HEK293 (cell line): ENCODE results near the gene SANBR.

Experiments
- CTCF ChIA-PET: fragments of 350-600 bp; formaldehyde crosslinking; extraction: SDS; loops from one replicate; lab custom pipeline; 2021; ENCODE audit warnings: antibody characterized with exemption; lab: Yijun Ruan, JAX
- POLR2A ChIA-PET: fragments of 300-600 bp; formaldehyde crosslinking; extraction: SDS; loops from one replicate; lab custom pipeline; 2020; ENCODE audit warnings: antibody characterized with exemption, inconsistent platforms; lab: Yijun Ruan, JAX
- H3K27ac ChIP-seq: fragments of 200-500 bp; sonication (Bioruptor generic); 2 replicates; pipeline ENCODE4 v1.5.1; 2014; ENCODE audit warnings: low read depth, low read length, control low read depth, inconsistent platforms; ENCODE audit errors: extremely low read depth
- H3K36me3 ChIP-seq, 2 experiments: fragments of 200-500 bp in 1 of 2; sonication (Bioruptor generic) in 1 of 2; 1 replicate in 1 of 2; 2 replicates in 1 of 2; pipeline ENCODE4 v1.5.1; 2014 to 2017; ENCODE audit warnings: inconsistent platforms in 2 of 2, low read length in 2 of 2; ENCODE audit not compliant: control insufficient read depth in 2 of 2, insufficient read depth in 1 of 2
- H3K4me1 ChIP-seq: fragments of 200-500 bp; sonication (Bioruptor generic); 2 replicates; pipeline ENCODE4 v1.5.1; 2014; ENCODE audit warnings: mild to moderate bottlenecking, low read length, inconsistent platforms; ENCODE audit not compliant: control insufficient read depth, insufficient read depth
- H3K4me3 ChIP-seq: 2 replicates; pipeline ENCODE4 v1.5.1; 2011; ENCODE audit warnings: low read depth, mild to moderate bottlenecking, control low read depth, low read length, moderate library complexity
- H3K9me3 ChIP-seq: fragments of 200-500 bp; sonication (Bioruptor generic); 2 replicates; pipeline ENCODE4 v1.5.1; 2014; ENCODE audit warnings: low read depth, low read length, inconsistent platforms; ENCODE audit not compliant: control insufficient read depth, insufficient read depth
- HOXA7 ChIP-seq: sonication (generic); formaldehyde crosslinking; IDR thresholded peaks from 2 replicates; pipeline ENCODE4 v1.8.1; 2022; ENCODE audit warnings: missing genetic modification reagents, borderline replicate concordance
- PRDM6 ChIP-seq: fragments of 450-650 bp; formaldehyde crosslinking; IDR thresholded peaks from 2 replicates; pipeline ENCODE4 v1.5.1; 2017; ENCODE audit warnings: missing biosample characterization, missing genetic modification characterization
- REST ChIP-seq: fragments of 450-650 bp; formaldehyde crosslinking; IDR thresholded peaks from 2 replicates; pipeline ENCODE4 v1.5.1; 2016; ENCODE audit warnings: missing biosample characterization, missing genetic modification characterization
- SP2 ChIP-seq: fragments of 450-650 bp; formaldehyde crosslinking; IDR thresholded peaks from 2 replicates; pipeline ENCODE4 v1.5.1; 2016; ENCODE audit warnings: missing biosample characterization, missing genetic modification characterization
- SP7 ChIP-seq: fragments of 450-650 bp; formaldehyde crosslinking; IDR thresholded peaks from 2 replicates; pipeline ENCODE4 v1.5.1; 2016; ENCODE audit warnings: missing biosample characterization, missing genetic modification characterization
- WT1 ChIP-seq: fragments of 450-650 bp; formaldehyde crosslinking; IDR thresholded peaks from 2 replicates; pipeline ENCODE4 v1.5.1; 2016; ENCODE audit warnings: missing biosample characterization, missing genetic modification characterization
- ZBTB11 ChIP-seq: fragments of 450-650 bp; formaldehyde crosslinking; conservative IDR thresholded peaks from 2 replicates; pipeline ENCODE4 v1.5.1; 2016; ENCODE audit warnings: low read depth, missing biosample characterization, missing genetic modification characterization
- ZFHX2 ChIP-seq: fragments of 450-650 bp; formaldehyde crosslinking; conservative IDR thresholded peaks from 2 replicates; pipeline ENCODE4 v1.5.1; 2016; ENCODE audit warnings: missing biosample characterization, missing genetic modification characterization
- ZFP3 ChIP-seq: fragments of 450-650 bp; formaldehyde crosslinking; IDR thresholded peaks from 2 replicates; pipeline ENCODE4 v1.5.1; 2016; ENCODE audit warnings: low read depth, missing biosample characterization, missing genetic modification characterization
- ZNF133 ChIP-seq: fragments of 450-650 bp; formaldehyde crosslinking; IDR thresholded peaks from 2 replicates; pipeline ENCODE4 v1.5.1; 2016; ENCODE audit warnings: missing biosample characterization, missing genetic modification characterization
- ZNF16 ChIP-seq: fragments of 450-650 bp; formaldehyde crosslinking; IDR thresholded peaks from 2 replicates; pipeline ENCODE4 v1.5.1; 2016; ENCODE audit warnings: low read depth, missing biosample characterization, missing genetic modification characterization
- ZNF202 ChIP-seq: fragments of 450-650 bp; formaldehyde crosslinking; IDR thresholded peaks from 2 replicates; pipeline ENCODE4 v1.5.1; 2016; ENCODE audit warnings: missing biosample characterization, missing genetic modification characterization, borderline replicate concordance
- ZNF214 ChIP-seq: fragments of 450-650 bp; formaldehyde crosslinking; IDR thresholded peaks from 2 replicates; pipeline ENCODE4 v1.5.1; 2017; ENCODE audit warnings: missing biosample characterization, mild to moderate bottlenecking, missing genetic modification characterization, borderline replicate concordance
- ZNF24 ChIP-seq: fragments of 450-650 bp; formaldehyde crosslinking; IDR thresholded peaks from 2 replicates; pipeline ENCODE4 v1.5.1; 2016; ENCODE audit warnings: missing biosample characterization, missing genetic modification characterization
- ZNF341 ChIP-seq: fragments of 450-650 bp; formaldehyde crosslinking; IDR thresholded peaks from 2 replicates; pipeline ENCODE4; 2016; ENCODE audit warnings: low read depth, missing biosample characterization, missing genetic modification characterization
- ZNF354C ChIP-seq: fragments of 450-650 bp; formaldehyde crosslinking; IDR thresholded peaks from 2 replicates; pipeline ENCODE4 v1.5.1; 2016; ENCODE audit warnings: missing biosample characterization, missing genetic modification characterization, low read depth, borderline replicate concordance
- ZNF530 ChIP-seq: fragments of 450-650 bp; formaldehyde crosslinking; IDR thresholded peaks from 2 replicates; pipeline ENCODE4 v1.5.1; 2016; ENCODE audit warnings: low read depth, missing biosample characterization, missing genetic modification characterization
- ZNF548 ChIP-seq: fragments of 450-650 bp; formaldehyde crosslinking; IDR thresholded peaks from 2 replicates; pipeline ENCODE4 v1.5.1; 2016; ENCODE audit warnings: missing biosample characterization, missing genetic modification characterization
- ZNF560 ChIP-seq: fragments of 450-650 bp; formaldehyde crosslinking; IDR thresholded peaks from 2 replicates; pipeline ENCODE4 v1.5.1; 2017; ENCODE audit warnings: missing biosample characterization, missing genetic modification characterization, borderline replicate concordance
- ZNF571 ChIP-seq: fragments of 450-650 bp; formaldehyde crosslinking; IDR thresholded peaks from 2 replicates; pipeline ENCODE4 v1.5.0; 2017; ENCODE audit warnings: missing biosample characterization, missing genetic modification characterization
- ZNF768 ChIP-seq: fragments of 450-650 bp; formaldehyde crosslinking; IDR thresholded peaks from 2 replicates; pipeline ENCODE4 v1.5.1; 2018; ENCODE audit warnings: missing biosample characterization, mild to moderate bottlenecking, missing genetic modification characterization
- ZNF830 ChIP-seq: fragments of 450-650 bp; IDR thresholded peaks from 2 replicates; pipeline ENCODE4 v1.5.0; 2018; ENCODE audit warnings: missing biosample characterization, missing genetic modification characterization, low read depth, mild to moderate bottlenecking, moderate library complexity

The SANBR gene

GRCh38 chr2:61016392-61017002, 49.2 kb upstream of the SANBR start:
- H3K4me1 ChIP-seq = peaks cover 5% of the 10 kb centered on the region
- ChIA-PET CTCF (interaction anchor here (0.9 to 1.2 kb wide), 2 partner anchors 10 to 17 kb away, joined by 3 to 4 read pairs; no protein-coding TSS in a partner anchor), POLR2A (interaction anchor here (0.5 to 1.7 kb wide), 4 partner anchors 13 to 261 kb away, joined by 3 to 12 read pairs (median 7); partner anchors contain the start of genes PAPOLG and SANBR)
- TF ChIP-seq WT1 = peak; percentile 11; the same call in 1 of the 2 replicates
- TF ChIP-seq PRDM6 (tag by site-specific recombination) = peak; percentile 54
- TF ChIP-seq ZNF548 (tag by site-specific recombination) = no peak
- H3K36me3 ChIP-seq = peaks cover 5 to 6% of the 10 kb centered on the region in 2 experiments; a peak in 2 of 3 replicates
- H3K4me3 ChIP-seq = peak overlapping the region; percentile 84
- peak overlapping the region; percentile 82 for H3K27ac ChIP-seq
- no peaks in the 10 kb centered on the region for H3K9me3 ChIP-seq

- H3K36me3 ChIP-seq = peaks cover 5 to 6% of the 10 kb centered on the region in 2 experiments; a peak in 2 of 3 replicates
- ChIA-PET CTCF (interaction anchor here (0.5 to 0.7 kb wide), 2 partner anchors 342 to 363 kb away, joined by 3 read pairs; no protein-coding TSS in a partner anchor), POLR2A (interaction anchor here (1.3 to 1.7 kb wide), 2 partner anchors 48 to 261 kb away, joined by 8 to 12 read pairs; partner anchors contain the start of genes PAPOLG and SANBR)
- H3K4me1 ChIP-seq = peaks cover 5% of the 10 kb centered on the region
- H3K9me3 ChIP-seq = no peaks in the 10 kb centered on the region
- H3K27ac ChIP-seq = peak overlapping the region; percentile 82
- H3K4me3 ChIP-seq = peak overlapping the region; percentile 84
- TF ChIP-seq REST = peak; percentile 40; the same call in 1 of the 2 replicates
- peak; percentile 100 for TF ChIP-seq ZBTB11 (tag by site-specific recombination)
- peak; percentile 69; the same call in 1 of the 2 replicates for TF ChIP-seq WT1
- no peak for TF ChIP-seq ZNF16 (tag by site-specific recombination)
- no peak for TF ChIP-seq ZNF530 (tag by site-specific recombination)
- no peak for TF ChIP-seq ZNF768 (tag by site-specific recombination)
- peak; percentile 84 for TF ChIP-seq SP7 (tag by site-specific recombination)
- TF ChIP-seq ZNF341 = peak; percentile 52
- TF ChIP-seq SP2 (tag by site-specific recombination) = peak; percentile 35
- TF ChIP-seq HOXA7 (CRISPR knock-in tag) = no peak
- no peak for TF ChIP-seq ZNF214 (tag by site-specific recombination)
- TF ChIP-seq ZNF202 = no peak
- TF ChIP-seq ZFHX2 (tag by site-specific recombination) = no peak
- peak; percentile 81; the same call in 1 of the 2 replicates for TF ChIP-seq ZNF24 (tag by site-specific recombination)
- TF ChIP-seq ZNF830 (tag by site-specific recombination) = no peak
- no peak for TF ChIP-seq ZNF571
- TF ChIP-seq ZNF354C (tag by site-specific recombination) = no peak
- no peak for TF ChIP-seq ZFP3
- TF ChIP-seq ZNF560 (tag by site-specific recombination) = no peak
- TF ChIP-seq ZNF133 = no peak
These were observed 48.6 kb upstream of the SANBR start for GRCh38 chr2:61017003-61017555.
